Epidermal melanocyte (primary cell): ENCODE data around the gene C18orf32.
"Not testable (repeated sequence)": the region's sequence is repeated elsewhere in the genome, so short reads cannot be mapped to it uniquely, and the experiment has no call there.

Source experiments
- DNase-seq: peaks from one replicate; pipeline ENCODE4 v3.0.0; 2011; ENCODE audit warnings: low spot score; ENCODE audit not compliant: insufficient read length

Gene C18orf32

DNA sequence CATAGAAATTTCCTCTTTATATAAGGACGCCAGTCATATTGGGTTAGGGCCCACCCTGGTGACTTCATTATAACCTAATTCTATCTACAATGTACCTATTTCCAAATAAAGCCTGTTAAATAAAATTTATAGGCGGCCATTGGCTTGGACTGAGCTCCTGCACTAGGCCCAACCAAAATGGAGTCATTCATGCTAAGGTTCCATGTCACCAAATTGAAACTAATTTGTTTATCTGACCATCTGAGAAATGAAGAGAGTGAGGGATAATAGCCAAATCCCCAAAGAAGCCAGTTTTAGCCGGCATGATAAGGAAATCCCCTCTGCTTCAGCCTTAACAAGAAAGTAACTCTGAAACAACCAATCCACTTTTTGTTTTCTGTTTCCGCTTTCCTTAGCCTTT lies 19.4 kb downstream of the C18orf32 start:
- no peak for DNase-seq

DNA sequence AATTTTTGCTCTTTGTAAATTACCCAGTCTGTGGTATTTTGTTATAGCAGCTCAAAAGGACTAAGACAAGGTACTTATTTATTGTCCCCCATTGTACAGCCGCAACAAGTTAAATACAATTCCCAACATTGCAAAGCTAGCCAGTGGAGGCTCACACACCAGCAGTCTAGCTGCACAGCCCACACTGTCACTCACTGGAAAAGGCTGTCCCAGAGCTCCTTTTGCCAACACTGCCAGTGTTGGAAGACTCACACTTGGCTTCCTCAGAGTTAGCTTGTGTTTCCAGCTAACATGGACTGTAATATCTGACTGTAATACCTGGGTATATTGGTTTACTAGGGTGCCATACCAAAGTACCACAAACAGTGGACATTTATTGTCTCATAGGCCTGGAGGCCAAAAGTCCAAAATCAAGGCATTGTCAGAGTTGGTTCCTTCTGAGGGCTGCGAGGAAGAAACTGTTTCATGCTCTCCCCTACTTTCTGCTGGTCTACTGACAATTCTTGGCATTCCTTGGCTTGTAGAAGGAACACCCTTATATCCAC lies 19.9 kb downstream of the C18orf32 start:
- DNase-seq, result no peak

DNA sequence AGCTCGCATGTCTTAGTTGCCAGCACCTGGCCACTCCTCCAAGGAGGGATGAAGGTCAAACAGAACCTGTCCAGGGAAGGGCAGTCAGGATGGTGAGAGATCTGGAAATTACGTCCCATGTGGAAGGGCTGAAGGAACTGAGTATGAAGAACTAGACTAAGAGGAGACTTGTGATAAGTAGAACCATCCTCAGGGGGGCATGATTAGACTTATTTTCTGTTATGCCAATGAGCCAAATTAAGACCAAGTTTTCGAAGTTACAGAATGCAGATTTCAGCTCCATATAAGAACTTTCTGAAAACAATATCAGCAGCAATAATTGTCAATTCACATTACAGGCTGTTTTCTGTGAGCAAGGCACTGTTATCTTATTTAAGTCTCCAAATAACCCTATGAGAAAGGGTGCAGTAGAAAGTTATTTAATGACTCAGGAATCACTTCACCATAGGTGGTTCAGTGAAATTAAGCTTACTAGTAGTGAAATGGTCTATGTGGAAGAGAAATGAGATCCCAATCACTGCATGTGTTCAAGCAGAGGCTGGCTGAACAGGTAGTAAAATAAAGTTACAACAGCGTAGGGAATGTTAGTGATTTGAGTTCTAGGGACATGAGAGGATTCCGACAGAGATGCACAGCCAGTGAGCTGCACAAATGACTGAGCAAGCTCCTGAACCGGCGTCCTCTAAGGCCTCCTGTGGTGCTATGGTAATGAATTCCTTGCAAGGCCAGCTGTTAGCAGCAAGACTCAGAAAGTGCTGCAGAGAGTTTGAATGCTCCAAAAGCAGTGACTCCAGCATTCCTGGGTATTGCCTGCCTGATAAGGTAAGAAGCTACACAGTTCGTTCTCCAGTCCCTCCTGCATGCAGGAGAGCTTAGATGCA lies 22.1 kb downstream of the C18orf32 start:
- DNase-seq, result no peak

DNA sequence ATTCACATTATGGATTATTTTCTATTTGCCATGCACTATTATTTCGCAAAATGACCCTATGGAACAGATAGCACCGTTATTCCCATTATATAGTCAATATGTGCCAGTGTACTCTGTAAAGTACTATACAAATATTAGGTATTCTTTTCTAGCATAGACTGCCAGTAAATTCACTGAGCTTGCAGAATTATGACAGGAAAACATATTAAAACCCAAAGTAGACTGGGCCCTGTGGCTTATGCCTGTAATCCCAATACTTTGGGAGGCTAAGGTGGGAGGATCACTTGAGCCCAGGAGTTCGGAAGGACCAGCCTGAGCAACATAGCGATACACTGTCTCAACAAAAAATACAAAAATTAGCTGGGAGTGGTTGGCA lies 25.4 kb downstream of the C18orf32 start:
- DNase-seq, result no peak

DNA sequence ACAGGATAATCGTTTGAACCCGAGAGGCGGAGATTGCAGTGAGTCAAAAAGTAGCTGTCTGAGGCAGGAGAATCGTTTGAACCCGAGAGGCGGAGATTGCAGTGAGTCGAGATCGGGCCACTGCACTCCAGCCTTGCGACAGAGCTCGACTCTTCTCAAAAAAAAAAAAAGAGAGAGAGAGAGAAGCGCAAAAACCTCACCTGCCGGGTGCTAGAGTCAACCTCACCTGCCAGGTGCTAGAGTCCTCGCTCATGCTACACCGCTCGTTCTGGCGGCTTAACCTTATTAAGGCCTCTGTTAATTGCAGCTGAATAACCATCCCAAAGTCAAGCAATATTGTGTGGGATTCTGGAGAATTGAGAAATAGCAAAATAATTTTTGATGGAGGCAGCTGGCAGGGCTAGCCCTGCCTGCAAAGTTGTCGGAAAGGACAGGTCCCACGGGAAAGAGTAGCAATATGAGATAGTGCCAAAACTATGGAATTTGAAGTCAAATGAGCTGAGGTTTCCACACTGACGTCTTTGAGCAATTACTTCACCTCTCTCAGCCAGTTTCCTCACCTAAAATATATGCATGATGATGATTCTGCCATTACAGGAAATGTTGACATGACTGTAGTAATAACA lies 25.9 kb downstream of the C18orf32 start:
- no peak for DNase-seq

DNA sequence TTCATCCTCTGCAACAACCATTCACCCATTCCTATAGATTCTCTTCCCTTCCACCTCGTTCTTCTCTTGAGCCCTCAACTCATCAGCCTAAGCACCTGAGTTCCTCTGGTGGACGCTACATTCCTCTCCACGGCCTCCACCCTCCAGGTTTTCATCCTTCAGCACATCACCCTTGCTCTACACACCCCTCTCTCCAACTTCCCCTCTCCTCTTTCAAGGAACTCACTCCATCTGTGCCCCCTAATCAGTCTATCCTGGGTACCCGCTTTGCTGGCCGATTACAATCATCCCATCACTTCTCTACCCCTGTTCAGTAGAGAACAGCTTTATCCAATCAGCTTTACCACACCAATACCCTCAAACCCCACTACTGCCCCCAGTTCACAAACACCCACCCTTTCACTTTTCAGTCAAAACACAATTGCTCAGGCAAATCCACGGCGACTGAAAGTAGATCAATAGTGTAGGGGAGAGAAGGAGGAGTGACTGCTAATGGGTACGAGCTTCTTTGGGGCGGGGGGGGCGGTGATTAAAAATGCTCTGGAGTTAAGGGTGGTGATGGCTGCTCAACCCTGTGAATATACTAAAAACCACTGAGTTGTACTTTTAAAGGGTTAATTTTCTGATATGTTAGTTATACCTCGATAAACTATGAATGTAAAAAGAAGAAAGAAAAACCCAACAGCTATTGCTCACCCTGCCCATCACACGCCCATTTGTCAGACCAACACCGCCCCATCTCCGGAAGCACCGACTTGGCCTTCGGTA lies 27.4 kb downstream of the C18orf32 start:
- no peak for DNase-seq

DNA sequence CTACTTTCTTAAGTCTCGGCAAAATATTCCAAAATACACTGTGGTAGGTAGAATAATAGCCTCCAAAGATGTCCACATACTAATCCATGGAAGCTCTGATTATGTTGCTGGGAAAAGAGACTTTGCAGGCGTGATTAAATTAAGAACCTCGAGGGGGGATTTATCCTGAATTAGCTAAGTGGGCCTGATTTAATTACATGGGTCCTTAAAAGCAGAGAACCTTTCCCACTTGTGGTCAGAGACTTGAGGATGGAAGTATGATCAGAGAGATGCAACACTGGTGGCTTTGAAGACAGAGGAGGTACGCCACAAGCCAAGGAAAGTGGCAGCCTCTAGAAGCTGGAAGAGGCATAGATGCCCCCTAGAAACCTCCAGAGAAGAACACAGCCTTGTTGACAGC lies 29.4 kb downstream of the C18orf32 start:
- DNase-seq, result no peak

DNA sequence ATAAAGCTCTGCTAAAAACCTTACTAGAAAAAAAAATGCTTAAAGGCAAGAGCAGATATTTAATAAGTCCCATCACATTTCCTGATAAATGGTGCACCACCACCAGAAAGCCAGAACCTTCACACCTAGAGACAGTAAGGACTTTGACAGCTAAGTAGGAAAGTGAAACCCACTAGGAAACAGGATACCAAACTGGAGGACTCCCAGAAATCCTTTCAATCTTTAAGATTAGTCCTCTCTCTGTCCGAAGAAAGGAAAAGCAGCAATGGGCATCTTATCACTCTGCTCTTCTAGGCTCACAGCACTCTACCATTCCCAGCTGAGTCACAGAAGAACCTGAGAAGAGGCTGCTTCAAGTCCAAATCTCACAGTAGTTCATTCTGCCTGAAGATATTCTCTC lies 30.2 kb downstream of the C18orf32 start:
- DNase-seq, result no peak

DNA sequence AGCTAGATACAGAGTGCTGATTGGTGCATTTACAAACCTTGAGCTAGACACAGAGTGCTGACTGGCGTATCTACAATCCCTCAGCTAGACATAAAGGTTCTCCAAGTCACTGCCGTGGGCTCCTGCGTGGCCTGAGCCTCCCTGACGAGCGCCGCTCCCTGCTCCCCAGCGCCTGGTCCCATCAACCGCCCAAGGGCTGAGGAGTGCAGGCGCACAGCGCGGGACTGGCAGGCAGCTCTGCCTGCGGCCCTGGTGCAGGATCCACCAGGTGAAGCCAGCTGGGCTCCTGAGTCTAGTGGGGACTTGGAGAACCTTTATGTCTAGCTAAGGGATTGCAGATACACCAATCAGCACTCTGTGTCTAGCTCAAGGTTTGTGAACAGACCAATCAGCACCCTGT lies 34.5 kb downstream of the C18orf32 start:
- DNase-seq, result not testable (repeated sequence)

DNA sequence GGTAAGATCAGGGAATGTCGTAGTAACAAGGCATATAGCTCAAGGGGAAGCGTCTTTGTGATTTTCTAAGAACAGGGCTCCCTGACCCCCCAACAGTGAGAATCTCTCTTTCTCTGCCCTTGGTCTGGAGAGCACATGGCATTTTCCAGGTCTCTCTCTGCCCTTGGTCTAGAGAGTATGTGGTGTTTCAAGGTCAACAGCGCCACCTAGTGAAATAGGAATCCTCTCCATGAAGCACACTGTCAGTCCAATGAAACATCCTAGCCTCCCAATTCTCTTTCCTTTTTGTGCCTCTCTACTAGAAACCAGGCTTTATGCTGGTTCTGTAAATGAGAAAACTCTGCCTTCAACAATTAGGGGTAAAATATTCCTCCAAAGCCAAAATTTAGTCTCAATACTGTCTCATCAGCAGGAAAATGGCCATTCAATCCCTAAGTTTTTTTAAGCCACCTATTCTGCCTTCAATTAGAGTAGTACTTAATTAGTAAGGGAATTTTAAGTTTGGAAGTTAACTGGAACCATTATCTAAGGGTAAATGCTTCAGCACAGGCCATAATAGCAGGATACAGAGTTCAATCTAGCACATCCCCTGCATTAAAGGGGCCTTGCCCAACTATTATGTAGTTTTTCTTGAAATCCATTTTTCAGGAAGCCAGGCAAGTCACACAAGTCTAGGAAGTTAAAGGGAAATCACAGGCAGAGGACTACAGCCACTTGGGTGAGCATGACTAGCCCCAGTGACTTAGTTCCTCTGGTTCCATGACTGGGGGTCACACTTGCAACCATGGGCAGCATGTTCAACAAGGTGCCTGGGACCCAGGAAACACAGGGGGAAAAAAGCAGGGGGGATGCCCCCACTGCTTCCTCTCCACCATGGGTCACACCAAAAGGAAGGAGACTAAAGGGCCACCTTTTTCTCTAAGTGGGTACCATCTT lies 39.0 kb downstream of the C18orf32 start:
- no peak for DNase-seq

DNA sequence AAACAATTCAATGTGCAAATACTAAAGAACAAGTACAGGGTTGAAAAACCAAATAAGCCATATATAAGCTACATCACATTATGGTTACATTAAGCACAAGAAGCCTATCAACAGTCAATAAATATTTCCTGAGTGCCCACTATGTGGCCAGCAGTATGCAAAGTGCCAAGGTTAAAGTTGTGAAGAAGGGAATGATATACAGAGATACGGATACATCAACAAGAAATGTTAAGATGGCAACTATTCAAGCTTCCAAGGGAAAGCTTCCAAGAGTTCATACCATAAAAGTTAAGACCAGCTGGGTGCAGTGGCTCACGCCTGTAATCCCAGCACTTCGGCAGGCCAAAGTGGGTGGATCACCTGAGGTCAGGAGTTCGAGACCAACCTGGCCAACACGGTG lies 40.6 kb downstream of the C18orf32 start:
- no peak for DNase-seq

DNA sequence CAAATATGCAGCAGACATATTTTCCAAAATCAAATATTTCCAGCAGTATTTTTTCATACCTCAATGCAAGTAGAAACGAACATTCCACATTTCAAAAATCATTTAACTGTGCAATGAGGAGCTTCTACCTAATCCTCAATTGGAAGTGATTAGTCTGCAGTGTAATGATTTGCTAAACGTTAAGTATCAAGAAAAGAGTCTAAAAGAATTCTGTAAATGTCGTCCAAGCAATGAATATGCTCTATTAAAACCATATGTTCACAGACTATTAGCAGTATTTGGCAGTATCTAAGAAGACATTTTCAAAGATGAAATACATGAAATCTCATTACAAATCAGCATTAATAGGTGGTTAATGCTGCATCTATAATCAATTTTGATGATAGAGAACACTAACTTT lies 42.5 kb downstream of the C18orf32 start:
- DNase-seq, result no peak

DNA sequence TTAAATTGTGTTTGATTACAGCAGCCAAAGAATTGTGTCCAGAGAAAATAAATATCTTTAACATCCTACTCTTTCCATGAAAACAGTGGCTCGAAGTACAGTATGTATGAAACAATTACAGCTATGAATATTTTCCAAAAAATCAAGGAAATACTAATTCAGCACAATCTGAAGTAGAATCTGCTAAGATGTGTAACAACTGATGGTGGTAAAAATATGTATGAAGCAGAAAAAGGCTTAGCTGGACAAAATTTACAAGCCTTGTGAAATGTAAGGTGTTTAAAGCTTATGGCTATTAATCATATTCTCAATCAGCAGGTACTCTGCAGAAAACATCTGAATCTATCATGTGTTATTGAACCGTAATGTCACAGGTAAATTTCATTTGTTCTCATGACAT lies 43.2 kb downstream of the C18orf32 start:
- no peak for DNase-seq

DNA sequence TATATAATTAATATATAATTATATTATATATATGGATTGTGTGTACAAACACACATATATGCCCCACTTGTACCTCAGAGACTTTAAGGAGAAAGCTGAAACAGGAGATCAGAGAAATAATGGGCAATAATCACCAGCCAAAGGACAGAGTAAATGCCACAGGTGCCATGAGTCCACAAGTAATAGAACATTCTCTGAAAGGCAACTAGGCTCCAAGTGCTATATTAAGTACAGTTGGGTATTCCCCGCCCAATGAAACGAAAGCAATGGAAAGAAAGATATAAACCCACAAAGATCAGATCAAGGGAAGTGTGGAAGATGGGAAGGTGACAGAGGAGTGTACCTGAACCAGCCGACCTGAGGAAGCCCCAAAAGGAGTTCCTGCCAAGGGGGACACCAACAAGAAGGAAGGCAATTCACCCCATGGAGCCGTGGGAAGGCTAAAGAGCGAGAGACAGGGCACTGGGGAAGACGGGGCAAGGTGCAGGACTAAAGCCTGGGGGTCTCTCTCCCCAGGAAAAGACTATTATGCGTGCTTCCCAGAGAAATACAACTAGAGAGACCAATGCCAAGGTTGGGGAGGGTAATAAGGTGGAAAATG lies 45.6 kb downstream of the C18orf32 start:
- DNase-seq, result no peak

DNA sequence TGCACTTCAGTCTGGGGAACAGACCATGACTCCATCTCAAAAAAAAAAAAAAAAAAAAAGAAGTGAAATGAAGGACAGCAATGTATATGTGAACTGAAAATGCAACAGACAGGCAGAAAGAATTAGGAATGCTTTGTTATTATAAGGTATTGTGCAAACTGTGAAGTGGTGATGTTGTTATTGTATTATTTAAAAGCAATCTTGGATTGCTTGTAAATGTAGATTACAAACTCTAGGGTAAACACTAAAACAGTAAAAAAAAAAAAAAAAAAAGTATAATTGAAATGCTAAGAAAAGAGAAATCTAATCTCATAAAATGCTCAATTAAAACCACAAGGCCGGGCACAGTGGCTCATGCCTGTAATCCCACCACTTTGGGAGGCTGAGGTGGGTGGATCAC lies 51.9 kb downstream of the C18orf32 start:
- DNase-seq, result no peak

DNA sequence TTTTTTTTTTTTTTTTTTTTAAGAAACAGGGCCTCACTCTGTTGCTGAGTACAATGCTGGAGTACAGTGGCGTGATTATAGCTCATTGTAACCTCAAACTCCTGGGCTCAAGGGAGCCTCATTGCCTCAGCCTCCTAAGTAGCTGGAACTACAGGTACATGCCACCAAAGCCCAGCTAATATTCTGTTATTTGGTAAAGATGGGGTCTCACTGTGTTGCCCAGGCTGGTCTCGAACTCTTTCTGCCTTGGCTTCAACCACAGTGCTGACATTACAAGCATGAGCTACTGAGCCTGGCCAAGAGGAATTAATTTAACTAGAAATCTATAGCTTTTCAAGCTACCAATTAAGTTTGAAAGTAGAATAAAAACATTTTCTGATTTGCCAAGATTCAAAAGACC lies 54.4 kb downstream of the C18orf32 start:
- no peak for DNase-seq

DNA sequence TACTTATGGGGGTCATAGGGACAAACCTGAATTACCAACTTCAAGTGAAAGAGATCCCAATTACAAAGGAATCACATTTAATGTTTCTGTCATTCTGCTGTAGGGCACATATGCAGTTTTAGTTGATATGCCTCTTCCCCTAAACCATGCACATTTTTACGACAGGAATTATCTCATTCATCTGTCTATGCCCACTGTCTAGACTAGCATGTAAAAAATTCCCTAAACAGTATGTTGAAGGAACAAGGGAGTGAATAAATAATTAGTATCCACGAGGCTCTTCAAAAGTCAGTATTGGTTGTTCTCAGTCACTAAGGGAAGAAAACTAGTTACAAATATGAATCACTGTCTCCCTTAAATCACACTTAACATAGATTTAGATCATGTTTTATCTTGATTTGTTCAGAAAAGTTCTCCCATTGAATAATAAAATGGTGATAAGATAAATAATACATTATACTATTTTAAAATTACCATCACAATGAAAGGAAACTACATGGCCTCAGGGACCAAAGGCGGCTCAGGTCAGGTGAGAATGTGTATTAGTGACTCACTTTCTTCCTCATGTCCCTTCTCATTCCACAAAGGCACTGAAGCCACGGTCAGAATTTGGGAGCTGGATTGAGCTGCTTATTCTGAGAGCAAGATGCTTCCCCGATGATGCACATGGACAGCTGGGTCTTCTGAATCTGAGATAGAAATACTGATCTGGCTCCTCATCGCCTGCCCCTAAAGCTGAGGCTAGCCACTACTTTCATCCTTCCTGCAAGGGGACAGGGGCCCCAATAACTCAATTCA lies 55.7 kb downstream of the C18orf32 start:
- no peak for DNase-seq
